OCI-LY7 (cell line): ENCODE data around the gene M6PR. TPM values are rescaled to one million over a fixed set of nuclear protein-coding genes. Genes with fewer than 3 reads are reported as not detected.

Experiments used
- BruUV-seq: library from RNA; stranded (reverse); fragments of 400-500 nt; replicated peaks from 2 replicates; lab custom pipeline; 2021; lab: Mats Ljungman, UMichigan
- CTCF ChIA-PET: fragments of 300-600 bp; sonication (Branson Sonifier 250); formaldehyde crosslinking; loops from one replicate; lab custom pipeline; 2022; ENCODE audit warnings: antibody characterized with exemption; ENCODE audit not compliant: unreplicated experiment; lab: Charles Lee
- POLR2A ChIA-PET: fragments of 300-600 bp; sonication (Branson Sonifier 250); formaldehyde crosslinking; loops from one replicate; lab custom pipeline; 2022; ENCODE audit warnings: antibody characterized with exemption; lab: Charles Lee
- DNase-seq: peaks from one replicate; pipeline ENCODE4 v3.0.0-alpha.2; 2015; ENCODE audit warnings: low spot score
- H2AFZ ChIP-seq: fragments of 200-600 bp; sonication (generic), shearing (Covaris generic); 2 replicates; pipeline ENCODE4 v1.6.1; 2014; ENCODE audit warnings: mild to moderate bottlenecking, antibody characterized with exemption, low read length, moderate library complexity
- H3K27ac ChIP-seq: fragments of 200-600 bp; sonication (generic); 2 replicates; pipeline ENCODE4 v1.5.1; 2014; ENCODE audit warnings: mixed run types, low read depth, mild to moderate bottlenecking, moderate library complexity, low read length, inconsistent platforms; ENCODE audit not compliant: poor library complexity, severe bottlenecking
- H3K36me3 ChIP-seq: fragments of 200-600 bp; sonication (generic); 2 replicates; pipeline ENCODE4 v1.6.1; 2014; ENCODE audit warnings: mild to moderate bottlenecking, antibody characterized with exemption, low read length, moderate library complexity, mixed read lengths; ENCODE audit not compliant: insufficient read depth
- H3K4me1 ChIP-seq: fragments of 200-600 bp; sonication (generic); 2 replicates; pipeline ENCODE4 v1.5.1; 2014; ENCODE audit warnings: mild to moderate bottlenecking, low read length; ENCODE audit not compliant: insufficient read depth, poor library complexity, severe bottlenecking
- H3K4me2 ChIP-seq: fragments of 200-600 bp; sonication (generic); 2 replicates; pipeline ENCODE4 v1.6.1; 2014; ENCODE audit warnings: mild to moderate bottlenecking, low read length
- H3K4me3 ChIP-seq: fragments of 200-600 bp; sonication (generic); 2 replicates; pipeline ENCODE4 v1.5.1; 2014; ENCODE audit warnings: mild to moderate bottlenecking, low read depth, low read length; ENCODE audit not compliant: poor library complexity, severe bottlenecking
- H3K79me2 ChIP-seq: fragments of 200-600 bp; sonication (generic); 2 replicates; pipeline ENCODE4 v1.6.1; 2016; ENCODE audit warnings: low read depth, mild to moderate bottlenecking, low read length, moderate library complexity, mixed read lengths; ENCODE audit not compliant: insufficient read depth
- H3K9me2 ChIP-seq: fragments of 200-600 bp; sonication (generic); 2 replicates; pipeline ENCODE4 v1.6.1; 2016; ENCODE audit warnings: mild to moderate bottlenecking, low read length, mixed read lengths; ENCODE audit not compliant: insufficient read depth
- H3K9me3 ChIP-seq: fragments of 200-600 bp; sonication (generic); 2 replicates; pipeline ENCODE4 v1.6.1; 2014; ENCODE audit warnings: mild to moderate bottlenecking, mixed run types, low read length, mixed read lengths
- H4K20me1 ChIP-seq: fragments of 200-600 bp; sonication (generic); 2 replicates; pipeline ENCODE4 v1.6.1; 2014; ENCODE audit warnings: mild to moderate bottlenecking, antibody characterized with exemption, low read length, moderate library complexity, mixed read lengths; ENCODE audit not compliant: insufficient read depth
- CTCF ChIP-seq: fragments of 200-600 bp; sonication (generic); conservative IDR thresholded peaks from 2 replicates; pipeline ENCODE4 v1.5.1; 2014; ENCODE audit warnings: mild to moderate bottlenecking, antibody characterized with exemption, low read length, moderate library complexity, mixed read lengths
- EZH2phosphoT487 ChIP-seq: fragments of 200-600 bp; sonication (generic); IDR thresholded peaks from 2 replicates; pipeline ENCODE4 v1.6.1; 2018; ENCODE audit warnings: low read depth, borderline replicate concordance, mild to moderate bottlenecking, mixed run types, antibody characterized with exemption, low read length, moderate library complexity, mixed read lengths
- intact Hi-C: fragments of 100-400 bp; cut with micrococcal nuclease; formaldehyde crosslinking; loops from one replicate; pipeline ENCODE4 v1.10.0; 2022; ENCODE audit not compliant: unreplicated experiment
- total RNA-seq, 2 experiments: library from RNA; depleted of rRNA in 1 of 2; stranded (reverse); fragments of >200 nt in 1 of 2; shearing (Covaris generic) in 1 of 2; gene quantifications; 2 replicates each; pipeline ENCODE4 v1.2.3, GENCODE V29; 2014 to 2022

M6PR gene
- total RNA-seq, 2 experiments from 2014 or later: 108 to 144 TPM

GRCh38 chr12:8987685-8988084 lies 38.2 kb upstream of the M6PR start:
- Histone ChIP-seq H3K4me2 (no peak overlapping the region), H3K27ac (no peak overlapping the region), H3K4me1 (peaks cover 5% of the 10 kb centered on the region), H3K79me2 (no peaks in the 10 kb centered on the region), H3K9me2 (no peaks in the 10 kb centered on the region), H4K20me1 (no peaks in the 10 kb centered on the region), H3K36me3 (no peaks in the 10 kb centered on the region), H3K4me3 (no peak overlapping the region), H3K9me3 (no peaks in the 10 kb centered on the region), H2AFZ (no peak overlapping the region)
- no peak for DNase-seq
- CTCF ChIA-PET: no interaction called here
- no peak for TF ChIP-seq CTCF
- TF ChIP-seq EZH2phosphoT487: no peak
- BruUV-seq: no TSS peak
- POLR2A ChIA-PET: interaction anchor here (0.7 kb wide), 1 partner anchor 37 kb away, joined by 3 read pairs; no protein-coding TSS in a partner anchor
- intact Hi-C loops: no loop called here

DNA sequence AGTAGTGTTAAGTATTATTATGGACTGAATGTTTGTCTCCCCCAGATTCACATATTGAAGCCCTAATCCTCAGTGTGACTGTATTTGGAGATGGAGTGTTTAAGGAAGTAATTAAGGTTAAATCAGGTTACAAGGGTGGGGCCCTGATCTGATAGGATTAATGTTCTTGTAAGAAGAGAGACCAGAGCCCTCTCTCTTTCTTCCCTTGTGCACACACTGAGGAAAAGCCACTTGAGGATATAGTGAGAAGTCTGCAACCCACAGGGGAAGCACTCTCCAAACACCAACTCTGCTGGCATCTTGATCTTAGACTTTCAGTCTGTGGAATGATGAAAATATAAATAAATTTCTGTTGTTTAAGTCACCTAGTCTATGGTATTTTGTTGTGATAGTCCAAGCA lies 37.7 kb upstream of the M6PR start:
- no peaks in the 10 kb centered on the region for H3K36me3 ChIP-seq
- no peaks in the 10 kb centered on the region for H3K9me2 ChIP-seq
- H3K27ac ChIP-seq: no peak overlapping the region
- H3K4me1 ChIP-seq: peaks cover 5% of the 10 kb centered on the region
- H3K9me3 ChIP-seq: no peaks in the 10 kb centered on the region
- H4K20me1 ChIP-seq: no peaks in the 10 kb centered on the region
- BruUV-seq: no TSS peak
- no peak overlapping the region for H2AFZ ChIP-seq
- ChIA-PET POLR2A (no interaction called here), CTCF (no interaction called here)
- no peak for DNase-seq
- H3K4me3 ChIP-seq: no peak overlapping the region
- no peaks in the 10 kb centered on the region for H3K79me2 ChIP-seq
- intact Hi-C loops: no loop called here
- no peak overlapping the region for H3K4me2 ChIP-seq
- TF ChIP-seq CTCF (no peak), EZH2phosphoT487 (no peak)

- no peak overlapping the region for H3K27ac ChIP-seq
- no peak overlapping the region for H3K4me2 ChIP-seq
- no peak for DNase-seq
- peaks cover 5% of the 10 kb centered on the region for H3K4me1 ChIP-seq
- H3K9me2 ChIP-seq: no peaks in the 10 kb centered on the region
- intact Hi-C loops: no loop called here
- H2AFZ ChIP-seq: no peak overlapping the region
- POLR2A ChIA-PET: no interaction called here
- TF ChIP-seq EZH2phosphoT487: no peak
- no peak for TF ChIP-seq CTCF
- H3K9me3 ChIP-seq: no peaks in the 10 kb centered on the region
- BruUV-seq: no TSS peak
- H3K36me3 ChIP-seq: no peaks in the 10 kb centered on the region
- CTCF ChIA-PET: no interaction called here
- H3K4me3 ChIP-seq: no peak overlapping the region
- H4K20me1 ChIP-seq: no peaks in the 10 kb centered on the region
- H3K79me2 ChIP-seq: no peaks in the 10 kb centered on the region
Measured at GRCh38 chr12:8985213-8985754, 35.8 kb upstream of the M6PR start.
